Body of pancreas (tissue), 4 donors: ENCODE results near the gene ACSL3.

Experiments
- POLR2A ChIP-seq, 3 donors: fragments of 450-650 bp; IDR thresholded peaks; one replicate each; pipeline ENCODE4 v1.6.1; 2016; ENCODE audit warnings: antibody characterized with exemption in 3 of 3, mild to moderate bottlenecking in 2 of 3
- TF ChIP-seq, protein P1 (sequence below), 7 experiments: fragments of 450-650 bp in 4 of 7; fragments of 200-600 bp in 3 of 7; sonication (generic) in 3 of 7; IDR thresholded peaks; one replicate each; pipeline ENCODE4 v1.5.1; 2016 to 2019; ENCODE audit warnings: antibody characterized with exemption in 7 of 7

DNA sequence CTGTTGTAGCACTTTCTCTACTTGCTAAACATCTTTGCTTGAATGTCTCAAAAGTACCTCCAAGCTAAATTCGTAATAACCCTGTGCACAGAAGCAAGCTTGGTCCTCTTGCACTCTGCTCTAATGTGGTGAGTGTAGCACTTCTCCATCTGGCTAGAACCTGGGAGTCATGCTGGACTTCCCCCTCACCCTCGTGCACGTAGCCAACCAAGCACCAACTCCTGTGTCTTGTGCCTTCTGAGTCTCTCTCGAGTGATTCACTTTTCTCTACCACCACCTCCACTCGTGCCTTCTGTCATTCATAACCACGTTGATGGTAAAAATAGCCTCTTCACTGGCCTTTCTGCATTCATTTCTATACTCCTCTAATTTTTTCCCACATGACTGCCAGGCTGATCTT is 99.3 kb downstream of the ACSL3 start:
- TF ChIP-seq, protein P1, sequence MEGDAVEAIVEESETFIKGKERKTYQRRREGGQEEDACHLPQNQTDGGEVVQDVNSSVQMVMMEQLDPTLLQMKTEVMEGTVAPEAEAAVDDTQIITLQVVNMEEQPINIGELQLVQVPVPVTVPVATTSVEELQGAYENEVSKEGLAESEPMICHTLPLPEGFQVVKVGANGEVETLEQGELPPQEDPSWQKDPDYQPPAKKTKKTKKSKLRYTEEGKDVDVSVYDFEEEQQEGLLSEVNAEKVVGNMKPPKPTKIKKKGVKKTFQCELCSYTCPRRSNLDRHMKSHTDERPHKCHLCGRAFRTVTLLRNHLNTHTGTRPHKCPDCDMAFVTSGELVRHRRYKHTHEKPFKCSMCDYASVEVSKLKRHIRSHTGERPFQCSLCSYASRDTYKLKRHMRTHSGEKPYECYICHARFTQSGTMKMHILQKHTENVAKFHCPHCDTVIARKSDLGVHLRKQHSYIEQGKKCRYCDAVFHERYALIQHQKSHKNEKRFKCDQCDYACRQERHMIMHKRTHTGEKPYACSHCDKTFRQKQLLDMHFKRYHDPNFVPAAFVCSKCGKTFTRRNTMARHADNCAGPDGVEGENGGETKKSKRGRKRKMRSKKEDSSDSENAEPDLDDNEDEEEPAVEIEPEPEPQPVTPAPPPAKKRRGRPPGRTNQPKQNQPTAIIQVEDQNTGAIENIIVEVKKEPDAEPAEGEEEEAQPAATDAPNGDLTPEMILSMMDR (IDR thresholded peaks at IDR 0.05), result no peak
- TF ChIP-seq POLR2A (IDR thresholded peaks at IDR 0.05), result no peak
